Common myeloid progenitor, CD34-positive (primary cell): ENCODE results near the gene FOXD4L1.
"Not testable (repeated sequence)": the region's sequence is repeated elsewhere in the genome, so short reads cannot be mapped to it uniquely, and the experiment has no call there.

Experiments used
- CTCF ChIA-PET: fragments of 350-600 bp; sonication (Branson Sonifier 250); formaldehyde crosslinking; loops from one replicate; lab custom pipeline; 2021; ENCODE audit warnings: antibody characterized with exemption; lab: Charles Lee
- POLR2A ChIA-PET: fragments of 350-600 bp; sonication (Branson Sonifier 250); formaldehyde crosslinking; loops from one replicate; lab custom pipeline; 2021; ENCODE audit warnings: antibody characterized with exemption; lab: Charles Lee
- DNase-seq, 3 donors: peaks; one replicate each; pipeline versions ENCODE4 v3.0.0 to v3.0.0-alpha.2; 2013
- H3K27ac ChIP-seq, 2 experiments: 1 replicate in 1 of 2; 2 replicates in 1 of 2; pipeline ENCODE4 v1.7.0; 2013; ENCODE audit warnings: inconsistent platforms in 2 of 2, low read length in 2 of 2, mild to moderate bottlenecking in 2 of 2, low read depth in 1 of 2, moderate library complexity in 1 of 2; ENCODE audit not compliant: severe bottlenecking in 2 of 2, insufficient read depth in 1 of 2, poor library complexity in 1 of 2
- H3K27me3 ChIP-seq, 5 experiments: replicated peaks in 2 of 5; 1 replicate in 3 of 5; 2 replicates in 2 of 5; pipeline versions ENCODE4 v1.6.1 to v1.7.0; 2013; ENCODE audit warnings: low read length in 4 of 5, mild to moderate bottlenecking in 2 of 5, moderate library complexity in 2 of 5, inconsistent platforms in 1 of 5; ENCODE audit not compliant: insufficient read depth in 5 of 5, control insufficient read depth in 4 of 5
- H3K36me3 ChIP-seq, 4 experiments: 1 replicate in 2 of 4; 2 replicates in 2 of 4; pipeline versions ENCODE4 v1.6.1 to v1.7.0; 2013; ENCODE audit warnings: low read length in 3 of 4, control low read depth in 1 of 4, mild to moderate bottlenecking in 1 of 4; ENCODE audit not compliant: control insufficient read depth in 4 of 4, insufficient read depth in 4 of 4
- H3K4me1 ChIP-seq, 4 experiments: 1 replicate in 3 of 4; 2 replicates in 1 of 4; pipeline versions ENCODE4 v1.6.1 to v1.7.1; 2013; ENCODE audit warnings: low read length in 3 of 4, mild to moderate bottlenecking in 3 of 4, control low read depth in 1 of 4, inconsistent platforms in 1 of 4, moderate library complexity in 1 of 4; ENCODE audit not compliant: control insufficient read depth in 4 of 4, insufficient read depth in 4 of 4; ENCODE audit errors: control extremely low read depth in 1 of 4
- H3K4me3 ChIP-seq, 7 experiments: 1 replicate in 4 of 7; 2 replicates in 3 of 7; pipeline versions ENCODE4 v1.5.1 to v1.7.0; 2013; ENCODE audit warnings: mild to moderate bottlenecking in 7 of 7, low read length in 6 of 7, moderate library complexity in 6 of 7, inconsistent platforms in 2 of 7, low read depth in 2 of 7, control low read depth in 1 of 7; ENCODE audit not compliant: insufficient read depth in 4 of 7, control insufficient read depth in 1 of 7; ENCODE audit errors: extremely low read depth in 1 of 7
- H3K9me3 ChIP-seq, 5 experiments: 1 replicate in 4 of 5; 2 replicates in 1 of 5; pipeline versions ENCODE4 v1.6.1 to v1.7.1; 2013; ENCODE audit warnings: low read length in 4 of 5, mild to moderate bottlenecking in 2 of 5, inconsistent platforms in 1 of 5, low read depth in 1 of 5, moderate library complexity in 1 of 5; ENCODE audit not compliant: control insufficient read depth in 4 of 5, insufficient read depth in 2 of 5; ENCODE audit errors: control extremely low read depth in 1 of 5
- WGBS: methylation state at CpG from one replicate; pipeline ENCODE4 v1.1.5; 2013; ENCODE audit not compliant: insufficient coverage; 5-methylcytosine and 5-hydroxymethylcytosine counted together

The FOXD4L1 gene

GRCh38 chr2:113524986-113525385 lies 26.5 kb downstream of the FOXD4L1 start:
- no CpG with 5 or more reads among the region's 1 CpG for WGBS
- DNase-seq, CTCF ChIA-PET: not testable (repeated sequence)

GRCh38 chr2:113527350-113528045 lies 29.0 kb downstream of the FOXD4L1 start:
- H3K27ac ChIP-seq, H3K36me3 ChIP-seq, POLR2A ChIA-PET, CTCF ChIA-PET, H3K4me3 ChIP-seq, H3K4me1 ChIP-seq, H3K9me3 ChIP-seq, H3K27me3 ChIP-seq: not testable (repeated sequence)
- no CpG with 5 or more reads among the region's 12 CpGs for WGBS
- DNase-seq, result peak in 2 of 3 donors; percentile 6 to 26

More at GRCh38 chr2:113524986-113525385, 26.5 kb downstream of the FOXD4L1 start:
- H3K4me3 ChIP-seq, H3K27ac ChIP-seq, H3K9me3 ChIP-seq, POLR2A ChIA-PET, H3K4me1 ChIP-seq, H3K36me3 ChIP-seq, H3K27me3 ChIP-seq: not testable (repeated sequence)

- H3K27ac ChIP-seq, POLR2A ChIA-PET, H3K36me3 ChIP-seq, H3K4me3 ChIP-seq, H3K4me1 ChIP-seq, CTCF ChIA-PET, DNase-seq, H3K9me3 ChIP-seq, H3K27me3 ChIP-seq: not testable (repeated sequence)
- WGBS, result no CpG with 5 or more reads among the region's 5 CpGs
Measured at GRCh38 chr2:113528126-113528525, 29.7 kb downstream of the FOXD4L1 start.

GRCh38 chr2:113528904-113529303 lies 30.4 kb downstream of the FOXD4L1 start:
- H3K27me3 ChIP-seq, H3K27ac ChIP-seq, H3K9me3 ChIP-seq, POLR2A ChIA-PET, H3K36me3 ChIP-seq, H3K4me1 ChIP-seq, DNase-seq, CTCF ChIA-PET, H3K4me3 ChIP-seq: not testable (repeated sequence)
- no CpG with 5 or more reads among the region's 3 CpGs for WGBS

GRCh38 chr2:113532991-113533390 lies 34.5 kb downstream of the FOXD4L1 start:
- POLR2A ChIA-PET, H3K27me3 ChIP-seq, H3K27ac ChIP-seq, DNase-seq, CTCF ChIA-PET, H3K4me1 ChIP-seq, H3K4me3 ChIP-seq, H3K9me3 ChIP-seq, H3K36me3 ChIP-seq: not testable (repeated sequence)
- WGBS, result no CpG with 5 or more reads among the region's 4 CpGs

- H3K4me3 ChIP-seq, H3K27ac ChIP-seq, CTCF ChIA-PET, H3K9me3 ChIP-seq, H3K4me1 ChIP-seq, H3K27me3 ChIP-seq, DNase-seq, H3K36me3 ChIP-seq, POLR2A ChIA-PET: not testable (repeated sequence)
- no CpG with 5 or more reads among the region's 6 CpGs for WGBS
Measured at GRCh38 chr2:113536573-113536972, 38.1 kb downstream of the FOXD4L1 start.

- H3K27me3 ChIP-seq, H3K9me3 ChIP-seq, CTCF ChIA-PET, H3K36me3 ChIP-seq, POLR2A ChIA-PET, H3K27ac ChIP-seq: not testable (repeated sequence)
- peak in 1 of 3 donors; percentile 14 for DNase-seq
- Histone ChIP-seq H3K4me1 (peaks cover 0 to 10% (median 0%) of the 10 kb centered on the region in 4 experiments), H3K4me3 (peak overlapping the region in 3 of 7 experiments; percentile 67 to 75 (median 68))
- WGBS, result no CpG with 5 or more reads among the region's 5 CpGs
Measured at GRCh38 chr2:113540834-113541203, 42.4 kb downstream of the FOXD4L1 start.
